B cell (primary cell): Measurements from ENCODE around the gene MYO1B. TPM values are rescaled to one million over a fixed set of nuclear protein-coding genes. Genes with fewer than 3 reads are reported as not detected.

Experiments
- ATAC-seq: fragments of 200-7000 bp; cut with Tn5 transposase; one replicate; pipeline ENCODE4 v1.10.0; 2021; ENCODE audit warnings: low read depth, mild to moderate bottlenecking, moderate number of reproducible peaks, moderate library complexity
- CTCF ChIA-PET: fragments of 350-600 bp; sonication (Branson Sonifier 250); formaldehyde crosslinking; loops from one replicate; lab custom pipeline; 2021; ENCODE audit warnings: antibody characterized with exemption, inconsistent platforms; lab: Charles Lee
- POLR2A ChIA-PET: fragments of 350-600 bp; sonication (Branson Sonifier 250); formaldehyde crosslinking; loops from one replicate; lab custom pipeline; 2021; ENCODE audit warnings: antibody characterized with exemption; lab: Charles Lee
- DNase-seq: peaks from one replicate; pipeline ENCODE4 v3.0.0; 2013
- H2AFZ ChIP-seq: 2 replicates; pipeline ENCODE4 v1.6.1; 2012; ENCODE audit warnings: mild to moderate bottlenecking, low read depth, low read length; ENCODE audit not compliant: insufficient read depth, poor library complexity, severe bottlenecking
- H3K27ac ChIP-seq, 2 donors: 1 replicate in 1 of 2; 2 replicates in 1 of 2; pipeline ENCODE4 v1.5.1; 2012 to 2013; ENCODE audit warnings: low read length in 2 of 2, mild to moderate bottlenecking in 2 of 2, moderate library complexity in 1 of 2
- H3K27me3 ChIP-seq, 4 experiments: fragments of 200-600 bp in 1 of 4; sonication (generic) in 1 of 4; replicated peaks in 1 of 4; 1 replicate in 2 of 4; 2 replicates in 2 of 4; pipeline versions ENCODE4 v1.6.1 to v1.7.0; 2013 to 2016; ENCODE audit warnings: low read length in 3 of 4, mild to moderate bottlenecking in 2 of 4, mixed read lengths in 1 of 4, moderate library complexity in 1 of 4; ENCODE audit not compliant: insufficient read depth in 4 of 4, control insufficient read depth in 3 of 4; ENCODE audit errors: control extremely low read depth in 1 of 4
- H3K36me3 ChIP-seq, 2 experiments: replicated peaks in 1 of 2; 1 replicate in 1 of 2; 2 replicates in 1 of 2; pipeline versions ENCODE4 v1.6.1 to v1.7.1; 2013; ENCODE audit warnings: low read length in 1 of 2; ENCODE audit not compliant: insufficient read depth in 2 of 2, control insufficient read depth in 1 of 2; ENCODE audit errors: control extremely low read depth in 1 of 2, extremely low read depth in 1 of 2
- H3K4me1 ChIP-seq, 2 donors: fragments of 200-600 bp in 1 of 2; sonication (generic) in 1 of 2; 1 replicate in 1 of 2; 2 replicates in 1 of 2; pipeline versions ENCODE4 v1.5.1 to v1.6.1; 2013 to 2017; ENCODE audit warnings: low read length in 2 of 2; ENCODE audit not compliant: control insufficient read depth in 2 of 2, insufficient read depth in 2 of 2
- H3K4me2 ChIP-seq: replicated peaks from 2 replicates; pipeline ENCODE3; 2012; ENCODE audit warnings: mild to moderate bottlenecking, low read depth, low read length; ENCODE audit not compliant: poor library complexity, severe bottlenecking
- H3K4me3 ChIP-seq, 5 experiments: fragments of 200-600 bp in 1 of 5; sonication (generic) in 1 of 5; 1 replicate in 3 of 5; 2 replicates in 2 of 5; pipeline versions ENCODE4 v1.5.1 to v1.7.0; 2011 to 2016; ENCODE audit warnings: low read length in 4 of 5, mild to moderate bottlenecking in 4 of 5, low read depth in 2 of 5, control low read depth in 1 of 5, moderate library complexity in 1 of 5; ENCODE audit not compliant: insufficient read depth in 1 of 5; ENCODE audit errors: control extremely low read depth in 1 of 5, extremely low read depth in 1 of 5
- H3K79me2 ChIP-seq: fragments of 200-600 bp; sonication (generic); one replicate; pipeline ENCODE4 v1.6.0; 2016; ENCODE audit warnings: low read length; ENCODE audit not compliant: control insufficient read depth, insufficient read depth
- H3K9ac ChIP-seq: fragments of 200-600 bp; sonication (generic); 2 replicates; pipeline ENCODE4 v1.6.1; 2017; ENCODE audit warnings: mild to moderate bottlenecking, low read length, moderate library complexity
- H3K9me3 ChIP-seq, 3 donors: one replicate each; pipeline versions ENCODE4 v1.6.1 to v1.7.1; 2013; ENCODE audit warnings: low read length in 2 of 3; ENCODE audit not compliant: control insufficient read depth in 2 of 3, insufficient read depth in 1 of 3; ENCODE audit errors: control extremely low read depth in 1 of 3
- H4K20me1 ChIP-seq: 2 replicates; pipeline ENCODE4 v1.6.0; 2012; ENCODE audit warnings: mild to moderate bottlenecking, low read length; ENCODE audit not compliant: insufficient read depth, control insufficient read depth, poor library complexity, severe bottlenecking
- H3K27ac Mint-ChIP-seq: one replicate; pipeline ENCODE4 v1.8.0; 2021; ENCODE audit warnings: mixed read lengths
- H3K27me3 Mint-ChIP-seq: one replicate; pipeline ENCODE4 v1.8.0; 2021; ENCODE audit warnings: mixed read lengths
- H3K4me1 Mint-ChIP-seq: one replicate; pipeline ENCODE4 v1.8.0; 2021; ENCODE audit warnings: mixed read lengths
- H3K4me3 Mint-ChIP-seq: one replicate; pipeline ENCODE4 v1.8.0; 2021; ENCODE audit warnings: mixed read lengths
- H3K9me3 Mint-ChIP-seq: one replicate; pipeline ENCODE4 v1.8.0; 2022; ENCODE audit warnings: mixed read lengths; ENCODE audit not compliant: insufficient read depth
- CTCF ChIP-seq: fragments of 200-600 bp; IDR thresholded peaks from one replicate; pipeline ENCODE4 v1.8.0; 2022; ENCODE audit warnings: antibody characterized with exemption, mild to moderate bottlenecking
- EZH2 ChIP-seq: IDR thresholded peaks from 2 replicates; pipeline ENCODE4 v1.6.1; 2012; ENCODE audit warnings: borderline replicate concordance, low read depth, mild to moderate bottlenecking, moderate library complexity, low read length; ENCODE audit not compliant: insufficient read depth, poor library complexity, severe bottlenecking
- WGBS: methylation state at CpG from one replicate; pipeline ENCODE4 v1.1.5; 2013; ENCODE audit warnings: missing lambda C conversion rate; ENCODE audit not compliant: insufficient coverage; 5-methylcytosine and 5-hydroxymethylcytosine counted together
- intact Hi-C: fragments of 100-400 bp; cut with micrococcal nuclease; formaldehyde crosslinking; loops from one replicate; pipeline ENCODE4 v1.10.0; 2022
- polyA plus RNA-seq: library from polyadenylated mRNA; depleted of rRNA; stranded (reverse); fragments of >200 nt; gene quantifications from 2 replicates; pipeline ENCODE4 v1.2.3, GENCODE V29; 2012
- total RNA-seq, 2 donors: library from RNA; stranded (reverse); fragments of 120-200 nt in 1 of 2; gene quantifications; 1 replicate in 1 of 2; 2 replicates in 1 of 2; pipeline versions ENCODE4 v1.2.3 to v1.2.4, GENCODE V29; 2013 to 2022

Gene MYO1B
- total and polyA plus RNA-seq, 2 donors (not counting 1 experiment from before 2014, with no cell fraction given): 0.67 to 4.4 TPM

GRCh38 chr2:191291471-191291870, 46.3 kb downstream of the MYO1B start:
- H2AFZ ChIP-seq: no peak overlapping the region
- H3K4me3 ChIP-seq: no peak overlapping the region
- H3K27me3 Mint-ChIP-seq: peaks cover 4% of the 10 kb centered on the region
- ChIA-PET CTCF (no interaction called here), POLR2A (no interaction called here)
- no CpG with 5 or more reads among the region's 2 CpGs for WGBS
- intact Hi-C loops: no loop called here
- H3K9me3 Mint-ChIP-seq: no peaks in the 10 kb centered on the region
- H4K20me1 ChIP-seq: no peaks in the 10 kb centered on the region
- no peak overlapping the region for H3K9ac ChIP-seq
- H3K27me3 ChIP-seq: no peaks in the 10 kb centered on the region
- H3K36me3 ChIP-seq: no peaks in the 10 kb centered on the region
- no peak overlapping the region for H3K4me2 ChIP-seq
- no peaks in the 10 kb centered on the region for H3K9me3 ChIP-seq
- no peak overlapping the region for H3K27ac Mint-ChIP-seq
- H3K4me1 ChIP-seq: peaks cover 0 to 10% of the 10 kb centered on the region in 2 donors
- no peak for TF ChIP-seq EZH2
- no peak for TF ChIP-seq CTCF
- H3K79me2 ChIP-seq: peaks cover 5% of the 10 kb centered on the region
- no peak for DNase-seq
- no peak for ATAC-seq
- H3K4me3 Mint-ChIP-seq: no peak overlapping the region
- peak overlapping the region in 1 of 2 donors; percentile 30 for H3K27ac ChIP-seq
- H3K4me1 Mint-ChIP-seq: peaks cover 10% of the 10 kb centered on the region

- Histone ChIP-seq H3K9ac (no peak overlapping the region), H3K27ac (no peak overlapping the region), H4K20me1 (no peaks in the 10 kb centered on the region), H3K27me3 (no peaks in the 10 kb centered on the region), H3K4me2 (no peak overlapping the region), H2AFZ (no peak overlapping the region), H3K36me3 (no peaks in the 10 kb centered on the region), H3K9me3 (no peaks in the 10 kb centered on the region), H3K79me2 (no peaks in the 10 kb centered on the region), H3K4me3 (no peak overlapping the region), H3K4me1 (peaks cover 0 to 10% of the 10 kb centered on the region in 2 donors)
- Mint-ChIP-seq H3K4me1 (peaks cover 16% of the 10 kb centered on the region), H3K9me3 (no peaks in the 10 kb centered on the region), H3K27me3 (peaks cover 4% of the 10 kb centered on the region), H3K4me3 (no peak overlapping the region), H3K27ac (no peak overlapping the region)
- ATAC-seq: no peak
- TF ChIP-seq CTCF (no peak), EZH2 (no peak)
- ChIA-PET POLR2A (no interaction called here), CTCF (no interaction called here)
- DNase-seq: no peak
- intact Hi-C loops: no loop called here
These were observed 47.7 kb downstream of the MYO1B start for GRCh38 chr2:191292869-191293268.
